ENCODE results near the gene ANKRD17. TPM values are rescaled to one million over a fixed set of nuclear protein-coding genes. Genes with fewer than 3 reads are reported as not detected.

The ANKRD17 gene
- total RNA-seq, 1 donor: 49.9 TPM

- Histone ChIP-seq H3K79me2 (ENCODE audit: insufficient read depth, low read length) (no peaks in the 10 kb centered on the region), H3K27me3 (ENCODE audit: insufficient read depth, low read length) (no peaks in the 10 kb centered on the region), H3K9me3 (ENCODE audit: low read depth, low read length) (no peaks in the 10 kb centered on the region), H3K4me3 (ENCODE audit: insufficient read depth, low read length) (no peak overlapping the region), H2AFZ (ENCODE audit: low read length) (no peak overlapping the region), H3K4me2 (ENCODE audit: insufficient read depth, low read length) (no peak overlapping the region), H3K4me1 (ENCODE audit: insufficient read depth, low read length) (peaks cover 10% of the 10 kb centered on the region), H4K20me1 (ENCODE audit: insufficient read depth, low read length) (no peaks in the 10 kb centered on the region), H3K36me3 (ENCODE audit: insufficient read depth, low read length) (peaks cover 5% of the 10 kb centered on the region), H3K27ac (ENCODE audit: low read depth, low read length) (no peak overlapping the region)
- no peak for TF ChIP-seq CTCF (IDR thresholded peaks at IDR 0.05; ENCODE audit: extremely low read depth, low read depth, low read length)
- DNase-seq (ENCODE audit: insufficient read length, low spot score, missing footprints): no peak
These were observed 14.2 kb upstream of the ANKRD17 start for GRCh38 chr4:73272816-73273215.

GRCh38 chr4:73267050-73267449 is 8.5 kb upstream of the ANKRD17 start:
- H3K27ac ChIP-seq (ENCODE audit: low read depth, low read length): no peak overlapping the region
- H3K27me3 ChIP-seq (ENCODE audit: insufficient read depth, low read length): no peaks in the 10 kb centered on the region
- H3K4me2 ChIP-seq (ENCODE audit: insufficient read depth, low read length): no peak overlapping the region
- no peak overlapping the region for H3K4me3 ChIP-seq (ENCODE audit: insufficient read depth, low read length)
- H3K4me1 ChIP-seq (ENCODE audit: insufficient read depth, low read length): peaks cover 3% of the 10 kb centered on the region
- H3K79me2 ChIP-seq (ENCODE audit: insufficient read depth, low read length): peaks cover 5% of the 10 kb centered on the region
- no peaks in the 10 kb centered on the region for H3K36me3 ChIP-seq (ENCODE audit: insufficient read depth, low read length)
- TF ChIP-seq CTCF (IDR thresholded peaks at IDR 0.05; ENCODE audit: extremely low read depth, low read depth, low read length): no peak
- no peak overlapping the region for H2AFZ ChIP-seq (ENCODE audit: low read length)
- H4K20me1 ChIP-seq (ENCODE audit: insufficient read depth, low read length): peaks cover 3% of the 10 kb centered on the region
- no peak for DNase-seq (ENCODE audit: insufficient read length, low spot score, missing footprints)
- no peaks in the 10 kb centered on the region for H3K9me3 ChIP-seq (ENCODE audit: low read depth, low read length)

GRCh38 chr4:73259571-73260090 is 1.0 kb upstream of the ANKRD17 start:
- H3K4me2 ChIP-seq (ENCODE audit: insufficient read depth, low read length): peak overlapping the region; percentile 91
- H3K4me3 ChIP-seq (ENCODE audit: insufficient read depth, low read length): peak overlapping the region; percentile 92
- H3K9me3 ChIP-seq (ENCODE audit: low read depth, low read length): no peaks in the 10 kb centered on the region
- H3K4me1 ChIP-seq (ENCODE audit: insufficient read depth, low read length): peaks cover 22% of the 10 kb centered on the region
- no peak for DNase-seq (ENCODE audit: insufficient read length, low spot score, missing footprints)
- no peak for TF ChIP-seq CTCF (IDR thresholded peaks at IDR 0.05; ENCODE audit: extremely low read depth, low read depth, low read length)
- no peaks in the 10 kb centered on the region for H3K36me3 ChIP-seq (ENCODE audit: insufficient read depth, low read length)
- H3K27me3 ChIP-seq (ENCODE audit: insufficient read depth, low read length): no peaks in the 10 kb centered on the region
- H3K79me2 ChIP-seq (ENCODE audit: insufficient read depth, low read length): peaks cover 63% of the 10 kb centered on the region
- peak overlapping the region; percentile 88 for H2AFZ ChIP-seq (ENCODE audit: low read length)
- H3K27ac ChIP-seq (ENCODE audit: low read depth, low read length): peak overlapping the region; percentile 89
- peaks cover 16% of the 10 kb centered on the region for H4K20me1 ChIP-seq (ENCODE audit: insufficient read depth, low read length)

GRCh38 chr4:73258436-73258685 is 237 bp downstream of the ANKRD17 start:
- Histone ChIP-seq H3K79me2 (ENCODE audit: insufficient read depth, low read length) (peaks cover 75% of the 10 kb centered on the region), H3K4me1 (ENCODE audit: insufficient read depth, low read length) (peaks cover 22% of the 10 kb centered on the region), H3K27ac (ENCODE audit: low read depth, low read length) (peak overlapping the region; percentile 80), H3K36me3 (ENCODE audit: insufficient read depth, low read length) (no peaks in the 10 kb centered on the region), H3K9me3 (ENCODE audit: low read depth, low read length) (no peaks in the 10 kb centered on the region), H3K27me3 (ENCODE audit: insufficient read depth, low read length) (no peaks in the 10 kb centered on the region), H4K20me1 (ENCODE audit: insufficient read depth, low read length) (peaks cover 19% of the 10 kb centered on the region), H3K4me3 (ENCODE audit: insufficient read depth, low read length) (peak overlapping the region; percentile 92), H3K4me2 (ENCODE audit: insufficient read depth, low read length) (peak overlapping the region; percentile 96), H2AFZ (ENCODE audit: low read length) (peak overlapping the region; percentile 73)
- TF ChIP-seq CTCF (IDR thresholded peaks at IDR 0.05; ENCODE audit: extremely low read depth, low read depth, low read length): peak; percentile 4
- DNase-seq (ENCODE audit: insufficient read length, low spot score, missing footprints): peak; percentile 63

Measured in osteoblast (primary cell).